RWPE2 (cell line): ENCODE results near the gene RABEP1.

Experiments
- ATAC-seq: fragments of 200-7000 bp; cut with Tn5 transposase; 3 replicates; pipeline ENCODE4 v1.9.1; 2021; ENCODE audit warnings: low read depth
- DNase-seq: peaks from one replicate; pipeline ENCODE4 v3.0.0-alpha.2; 2020; ENCODE audit warnings: low spot score
- H3K27ac ChIP-seq: fragments of 450-650 bp; 2 replicates; pipeline ENCODE4 v1.5.1; 2017; ENCODE audit warnings: mild to moderate bottlenecking; ENCODE audit not compliant: poor library complexity, severe bottlenecking
- H3K27me3 ChIP-seq: fragments of 250-450 bp; sonication (Bioruptor Pico); 2 replicates; pipeline ENCODE4 v1.5.1; 2021; ENCODE audit warnings: mild to moderate bottlenecking, moderate library complexity; ENCODE audit not compliant: insufficient read depth, poor library complexity, severe bottlenecking
- H3K36me3 ChIP-seq: fragments of 250-450 bp; sonication (Bioruptor Pico); 2 replicates; pipeline ENCODE4 v1.5.1; 2020; ENCODE audit warnings: low read depth, mild to moderate bottlenecking, moderate library complexity
- H3K4me1 ChIP-seq: fragments of 250-450 bp; sonication (Bioruptor Pico); 2 replicates; pipeline ENCODE4 v1.5.1; 2021; ENCODE audit warnings: mild to moderate bottlenecking, moderate library complexity; ENCODE audit not compliant: insufficient read depth, poor library complexity, severe bottlenecking
- H3K4me3 ChIP-seq: fragments of 250-450 bp; sonication (Bioruptor Pico); 2 replicates; pipeline ENCODE4 v1.5.1; 2021; ENCODE audit warnings: mild to moderate bottlenecking, moderate library complexity; ENCODE audit not compliant: severe bottlenecking
- H3K9me3 ChIP-seq: fragments of 250-450 bp; sonication (Bioruptor Pico); 2 replicates; pipeline ENCODE4 v1.5.1; 2021; ENCODE audit warnings: mild to moderate bottlenecking, moderate library complexity; ENCODE audit not compliant: severe bottlenecking
- CTCF ChIP-seq: fragments of 450-650 bp; IDR thresholded peaks from one replicate; pipeline ENCODE4 v1.5.1; 2017; ENCODE audit warnings: mild to moderate bottlenecking, moderate library complexity; ENCODE audit not compliant: poor library complexity, severe bottlenecking

Gene RABEP1

GRCh38 chr17:5262416-5262991, 19.6 kb upstream of the RABEP1 start:
- H3K36me3 ChIP-seq, result no peaks in the 10 kb centered on the region
- TF ChIP-seq CTCF, result no peak
- H3K9me3 ChIP-seq, result no peaks in the 10 kb centered on the region
- H3K4me1 ChIP-seq, result no peaks in the 10 kb centered on the region
- H3K27me3 ChIP-seq, result no peaks in the 10 kb centered on the region
- no peak overlapping the region for H3K4me3 ChIP-seq
- ATAC-seq (no peak), DNase-seq (no peak)
- no peak overlapping the region for H3K27ac ChIP-seq

GRCh38 chr17:5263441-5263840, 18.6 kb upstream of the RABEP1 start:
- Histone ChIP-seq H3K36me3 (no peaks in the 10 kb centered on the region), H3K9me3 (no peaks in the 10 kb centered on the region), H3K27me3 (no peaks in the 10 kb centered on the region), H3K4me1 (no peaks in the 10 kb centered on the region), H3K27ac (no peak overlapping the region), H3K4me3 (no peak overlapping the region)
- ATAC-seq (no peak), DNase-seq (no peak)
- TF ChIP-seq CTCF, result no peak

- DNase-seq (no peak), ATAC-seq (no peak)
- Histone ChIP-seq H3K4me3 (no peak overlapping the region), H3K27me3 (no peaks in the 10 kb centered on the region), H3K9me3 (no peaks in the 10 kb centered on the region), H3K36me3 (no peaks in the 10 kb centered on the region), H3K4me1 (no peaks in the 10 kb centered on the region), H3K27ac (no peak overlapping the region)
- no peak for TF ChIP-seq CTCF
Observed at GRCh38 chr17:5264893-5265292, 17.2 kb upstream of the RABEP1 start.

GRCh38 chr17:5269241-5269960, 12.7 kb upstream of the RABEP1 start:
- DNase-seq (no peak), ATAC-seq (no peak)
- Histone ChIP-seq H3K9me3 (no peaks in the 10 kb centered on the region), H3K36me3 (no peaks in the 10 kb centered on the region), H3K4me1 (peaks cover 4% of the 10 kb centered on the region), H3K27ac (no peak overlapping the region), H3K27me3 (no peaks in the 10 kb centered on the region), H3K4me3 (no peak overlapping the region)
- TF ChIP-seq CTCF, result no peak

GRCh38 chr17:5272322-5272721, 9.8 kb upstream of the RABEP1 start:
- no peak for TF ChIP-seq CTCF
- no peaks in the 10 kb centered on the region for H3K36me3 ChIP-seq
- H3K4me3 ChIP-seq, result no peak overlapping the region
- H3K27me3 ChIP-seq, result no peaks in the 10 kb centered on the region
- no peaks in the 10 kb centered on the region for H3K9me3 ChIP-seq
- peaks cover 4% of the 10 kb centered on the region for H3K4me1 ChIP-seq
- no peak for ATAC-seq
- no peak overlapping the region for H3K27ac ChIP-seq
- no peak for DNase-seq
